HG03103 (cell line): ENCODE measurements around the gene LITAF.

ENCODE experiments used
- ATAC-seq: cut with Tn5 transposase; IDR thresholded peaks from one replicate; pipeline ENCODE4 v1.9.1; 2021; ENCODE audit warnings: low read depth; ENCODE audit not compliant: unreplicated experiment

Gene LITAF

DNA sequence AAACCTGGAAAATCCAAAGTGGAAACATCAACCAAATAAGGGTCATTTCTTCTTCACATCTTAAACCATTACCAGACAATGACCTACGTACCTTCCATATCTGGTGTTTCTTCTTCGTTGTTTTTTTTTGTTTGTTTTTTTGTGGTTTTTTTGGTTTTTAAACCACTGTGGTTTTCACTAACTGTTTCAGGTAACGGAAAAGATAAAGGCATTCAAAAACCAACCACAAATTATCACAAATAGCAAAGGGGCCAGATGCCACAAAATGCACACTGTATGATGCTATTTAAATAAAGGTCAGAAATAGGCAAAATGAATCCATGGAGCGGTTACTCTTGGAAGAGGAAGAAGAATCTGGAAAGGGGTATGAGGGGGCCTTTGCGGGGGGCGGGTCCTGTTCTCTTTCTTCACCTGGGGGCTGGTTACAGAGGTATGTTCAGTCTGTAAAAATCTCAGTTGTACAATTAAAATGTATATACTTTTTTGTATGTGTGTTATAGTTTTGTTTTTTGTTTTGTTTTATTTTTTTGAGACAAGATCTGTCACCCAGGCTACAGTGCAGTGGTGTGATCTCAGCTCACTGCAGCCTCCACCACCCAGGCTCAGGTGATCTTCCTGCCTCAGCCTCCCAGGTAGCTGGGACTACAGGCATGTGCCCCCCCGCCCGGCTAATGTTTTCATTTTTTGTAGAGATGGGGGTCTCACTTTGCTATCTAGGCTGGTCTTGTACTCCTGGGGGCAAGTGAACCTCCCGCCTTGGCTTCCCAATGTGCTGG is 29.6 kb downstream of the LITAF start:
- no peak for ATAC-seq

GRCh38 chr16:11556214-11556819 is 30.4 kb downstream of the LITAF start:
- no peak for ATAC-seq

DNA sequence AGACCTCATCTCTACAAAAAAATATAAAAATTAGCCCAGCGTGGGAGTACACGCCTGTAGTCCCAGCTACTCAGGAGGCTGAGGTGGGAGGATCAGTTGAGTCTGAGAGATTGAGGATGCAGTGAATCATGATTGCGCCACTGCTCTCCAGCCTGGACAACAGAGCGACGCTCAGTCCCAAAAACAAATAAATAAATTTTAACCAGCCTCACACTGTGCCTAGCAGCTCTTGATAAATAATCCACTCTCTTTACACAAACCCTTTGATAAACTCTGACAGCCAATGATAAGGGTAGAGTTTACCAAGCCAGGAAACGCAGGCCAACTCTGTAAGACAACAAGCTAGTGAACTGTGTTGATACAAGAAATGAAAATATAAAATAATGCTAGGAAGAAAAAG is 32.7 kb downstream of the LITAF start:
- ATAC-seq, result no peak

GRCh38 chr16:11553371-11553770 is 33.3 kb downstream of the LITAF start:
- ATAC-seq, result no peak

DNA sequence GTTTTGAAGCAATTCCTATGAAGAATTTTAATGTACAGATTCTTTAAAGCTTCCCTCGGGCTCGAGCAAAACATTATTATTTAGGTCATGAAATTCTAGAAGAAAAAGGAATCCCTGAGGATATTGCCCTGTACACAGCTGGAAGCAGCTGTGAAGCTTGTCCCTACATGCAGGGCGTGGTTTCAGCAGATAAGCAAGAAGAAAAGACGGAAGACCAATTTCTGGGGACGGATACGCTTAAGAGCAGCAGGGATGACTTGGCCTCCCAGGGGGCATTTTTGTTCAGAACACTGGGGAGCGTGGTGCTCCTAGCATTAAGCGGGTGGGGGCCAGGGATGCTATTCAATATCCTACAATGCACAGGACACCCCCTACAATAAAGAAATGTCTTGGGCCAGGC is 34.3 kb downstream of the LITAF start:
- no peak for ATAC-seq

DNA sequence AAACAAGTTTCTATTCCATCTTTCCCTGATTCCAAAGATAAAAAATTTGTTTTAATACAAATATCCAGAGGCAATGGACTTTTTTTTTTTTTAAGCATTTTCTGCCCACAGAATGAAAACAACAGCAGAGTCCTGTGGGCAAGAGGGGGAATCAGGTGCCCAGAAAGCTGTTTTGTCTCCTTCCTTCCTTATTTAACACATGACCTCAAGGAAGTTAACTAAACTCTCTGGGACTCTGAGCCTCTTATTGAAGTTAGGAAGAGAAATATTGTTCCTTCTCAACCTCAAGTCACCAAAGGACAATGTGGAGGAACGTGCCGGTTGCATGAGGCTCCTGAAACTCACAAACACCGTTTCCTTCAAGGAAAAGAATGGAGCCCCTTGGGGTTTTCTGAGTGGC is 34.9 kb downstream of the LITAF start:
- ATAC-seq, result no peak

- no peak for ATAC-seq
Observed at GRCh38 chr16:11550791-11551498, 35.8 kb downstream of the LITAF start.

DNA sequence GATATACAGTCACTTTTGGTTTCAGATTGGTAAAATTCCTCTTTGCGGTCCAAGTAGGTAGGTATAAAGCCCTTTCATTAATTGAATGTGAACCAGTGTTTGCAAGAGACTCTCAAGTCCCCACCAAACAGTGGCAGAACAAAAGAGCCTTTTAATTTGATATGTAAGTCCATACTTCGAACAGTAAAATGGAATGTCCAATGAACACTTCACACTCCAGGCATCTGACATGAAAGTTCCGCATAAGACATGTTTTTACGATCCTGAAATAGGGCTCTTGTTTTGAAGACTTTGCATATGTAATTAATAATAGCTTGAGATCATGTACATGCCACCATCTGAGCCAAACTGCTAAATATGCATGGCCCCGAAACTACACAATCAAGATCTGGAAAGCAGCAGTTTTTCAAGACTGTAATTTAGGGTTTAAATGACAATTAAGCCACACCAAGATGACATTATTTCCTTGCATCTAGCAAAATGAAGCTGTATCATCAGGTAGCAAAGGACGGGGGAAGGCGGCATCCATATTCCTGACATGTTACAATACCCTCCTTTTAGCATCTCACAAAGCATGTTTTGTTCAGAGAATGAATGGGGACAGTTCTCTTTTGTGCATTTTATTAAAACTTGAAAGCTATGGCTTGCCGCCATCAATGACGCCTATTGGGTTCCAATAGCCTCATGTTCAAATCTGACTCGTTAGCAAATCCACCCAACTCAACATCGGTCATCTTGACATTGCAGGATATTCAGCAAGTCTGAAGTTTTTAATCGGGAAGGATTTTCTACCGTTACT is 39.4 kb downstream of the LITAF start:
- ATAC-seq, result no peak

GRCh38 chr16:11546608-11547061 is 40.1 kb downstream of the LITAF start:
- ATAC-seq, result no peak

- no peak for ATAC-seq
Observed at GRCh38 chr16:11543661-11544393, 42.9 kb downstream of the LITAF start.

DNA sequence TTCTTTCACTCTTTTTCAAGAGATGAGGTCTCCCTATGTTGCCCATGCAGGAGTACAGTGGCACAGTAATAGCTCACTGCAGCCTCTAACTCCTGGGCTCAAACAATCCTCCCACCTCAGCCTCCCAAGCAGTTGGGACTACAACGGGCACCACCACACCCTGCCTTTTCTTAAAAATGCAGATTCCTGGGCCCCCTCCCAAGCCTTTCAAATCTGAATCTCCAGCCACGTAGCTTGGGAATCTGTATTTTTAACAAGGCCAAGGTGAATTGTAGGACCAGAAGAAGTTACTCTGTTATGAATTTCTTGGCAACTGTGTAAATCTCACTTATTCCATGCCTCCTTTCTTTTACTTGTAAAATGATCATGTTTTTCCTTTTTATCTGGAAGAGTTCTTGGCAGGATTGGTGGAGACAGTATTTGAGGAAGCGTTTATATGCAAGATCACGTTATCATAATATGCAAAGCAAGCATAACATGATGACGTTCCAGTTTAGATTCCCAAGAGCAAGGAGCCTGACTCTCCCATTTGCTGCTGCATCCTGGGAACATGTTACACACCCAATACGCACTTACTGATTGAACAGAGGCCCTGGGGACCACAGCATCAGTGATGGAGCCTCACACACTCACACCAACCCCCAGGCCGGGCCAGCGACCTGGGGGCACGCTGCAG is 44.5 kb downstream of the LITAF start:
- ATAC-seq, result no peak

GRCh38 chr16:11539641-11540050 is 47.1 kb downstream of the LITAF start:
- ATAC-seq, result no peak

DNA sequence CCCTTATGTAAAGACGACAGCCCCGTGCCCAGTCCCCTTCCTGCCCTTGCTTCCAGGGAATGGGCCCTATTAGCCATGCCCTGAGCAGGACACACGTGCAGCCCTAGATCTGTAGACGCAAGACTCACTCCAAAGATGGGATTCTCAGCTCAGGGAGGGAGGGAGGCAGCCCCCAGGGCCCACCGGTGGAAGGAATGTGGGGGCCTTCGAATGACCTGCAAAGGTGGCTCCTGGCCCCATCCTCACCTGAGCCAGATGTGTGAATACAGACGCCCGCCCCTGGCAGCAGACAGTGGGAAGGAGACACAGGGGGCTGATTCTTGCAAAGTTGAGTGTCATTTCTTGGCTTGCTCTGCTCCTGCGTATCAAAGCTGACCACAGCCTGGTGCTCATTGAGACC is 47.8 kb downstream of the LITAF start:
- ATAC-seq, result no peak

DNA sequence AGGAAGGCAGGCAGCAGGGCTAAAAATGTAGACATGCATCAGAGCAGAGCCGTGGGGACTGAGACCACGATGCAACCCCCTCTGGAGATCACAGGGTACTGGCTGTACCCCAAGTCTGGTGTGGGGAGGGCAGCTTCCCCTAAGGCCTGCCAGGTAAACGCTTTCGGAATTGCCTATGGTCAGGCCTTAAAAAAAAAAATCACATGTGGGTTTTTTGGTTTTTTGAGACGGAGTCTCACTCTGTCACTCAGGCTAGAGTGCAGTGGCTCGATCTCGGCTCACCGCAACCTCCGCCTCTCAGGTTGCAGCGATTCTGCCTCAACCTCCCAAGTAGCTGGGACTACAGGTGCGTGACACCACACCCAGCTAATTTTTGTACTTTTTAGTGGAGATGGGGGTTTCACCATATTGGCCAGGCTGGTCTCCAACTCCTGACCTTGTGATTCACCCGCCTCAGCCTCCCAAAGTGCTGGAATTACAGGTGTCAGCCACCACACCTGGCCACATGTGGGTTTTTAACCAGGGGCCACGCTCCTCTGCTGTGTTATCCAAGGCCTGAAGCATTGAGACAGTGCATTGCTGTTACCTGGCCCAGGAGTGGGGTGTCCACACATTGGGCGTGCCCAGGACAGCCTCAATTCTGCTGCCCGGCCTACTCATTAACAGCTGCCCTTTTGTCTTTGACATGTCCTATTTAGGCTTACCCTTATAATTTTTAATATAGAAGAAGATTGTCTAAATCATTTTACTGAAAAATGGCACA is 50.4 kb downstream of the LITAF start:
- ATAC-seq, result no peak

GRCh38 chr16:11535494-11535893 is 51.2 kb downstream of the LITAF start:
- ATAC-seq, result no peak

GRCh38 chr16:11534262-11534661 is 52.5 kb downstream of the LITAF start:
- ATAC-seq, result no peak

DNA sequence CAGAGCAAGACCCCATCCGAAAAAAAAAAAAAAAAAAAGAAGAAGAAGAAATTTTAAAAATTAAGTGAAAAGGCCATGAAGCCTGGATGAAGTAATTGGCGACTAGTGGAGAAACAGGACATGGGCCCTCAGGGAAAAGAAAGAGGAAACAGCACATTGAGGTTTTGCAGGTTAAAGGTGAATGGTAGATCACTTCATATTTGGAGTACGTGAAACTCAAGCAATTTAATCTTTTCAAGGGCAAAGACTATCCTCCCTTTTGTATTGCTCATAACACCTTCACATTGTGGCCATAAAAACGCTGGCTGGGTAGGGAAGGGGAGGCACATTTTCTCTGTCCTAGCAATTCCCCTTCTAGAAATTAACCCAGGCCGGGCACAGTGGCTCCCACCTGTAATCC is 53.1 kb downstream of the LITAF start:
- ATAC-seq, result no peak

DNA sequence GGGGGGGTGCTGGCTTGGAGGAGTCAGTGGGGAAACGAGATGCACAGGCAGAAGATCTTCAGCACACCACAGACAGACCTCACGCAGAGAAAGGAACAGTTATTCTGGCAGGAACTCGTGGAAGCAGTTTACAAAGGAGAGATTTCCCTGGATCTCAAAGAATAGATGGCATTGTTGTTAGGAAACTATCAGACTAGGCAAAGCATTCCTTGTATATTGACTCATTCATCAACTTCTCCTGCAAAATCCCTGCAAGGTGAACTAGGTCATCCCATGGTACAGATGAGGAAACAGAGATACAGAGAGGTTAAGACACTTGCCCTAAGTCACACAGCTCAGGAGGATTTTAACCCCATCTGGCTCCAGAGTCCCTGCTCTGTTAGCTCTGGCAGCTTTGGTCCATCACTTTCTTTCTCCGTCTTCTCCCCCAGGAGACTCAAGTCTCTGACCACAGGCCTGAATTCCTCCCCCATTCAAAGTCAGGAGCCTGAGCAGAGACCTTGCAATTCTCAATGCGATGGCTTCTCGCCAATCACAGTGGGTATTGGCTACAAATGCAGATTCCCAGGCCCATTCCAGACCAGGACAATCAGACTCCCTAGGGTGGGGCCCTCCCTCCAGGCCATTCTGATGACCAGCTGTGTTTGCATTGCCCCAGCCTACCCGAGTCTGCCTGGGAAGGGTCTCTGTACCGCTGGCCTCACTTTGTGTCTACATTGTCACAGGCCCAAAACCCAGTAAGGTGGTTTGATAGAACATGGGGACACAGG is 56.4 kb downstream of the LITAF start:
- ATAC-seq, result no peak
